ENCODE measurements around the gene PSTPIP2. TPM values are rescaled to one million over a fixed set of nuclear protein-coding genes. Genes with fewer than 3 reads are reported as not detected.

Gene PSTPIP2
- total and polyA plus RNA-seq, 9 of the 15 experiments (the other 6 are each of a cell fraction or from before 2014, with no cell fraction given): 14.0 to 45.7 (median 27.1) TPM

DNA sequence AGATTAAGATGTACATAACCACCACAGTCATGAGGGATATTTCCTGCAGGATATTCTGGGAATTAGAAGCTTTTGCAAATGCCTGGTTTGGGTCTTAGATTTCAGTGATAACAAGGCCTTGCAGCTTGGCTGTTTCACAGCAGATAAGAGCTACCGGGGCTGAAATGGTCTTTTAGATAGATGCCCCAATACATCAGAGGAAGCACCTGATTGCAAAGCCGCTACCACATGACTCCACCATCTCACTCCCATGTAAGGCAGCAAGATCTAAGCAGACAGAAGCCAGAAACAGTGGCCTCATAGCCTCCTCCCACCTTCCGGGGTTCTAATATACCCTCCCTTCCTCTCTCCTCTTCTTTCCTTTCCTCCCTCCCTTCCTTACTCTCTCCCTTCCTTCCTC lies 73.8 kb downstream of the PSTPIP2 start (continued):
- TF ChIP-seq ZNF57 (CRISPR knock-in tag; IDR thresholded peaks at IDR 0.05) (no peak), SNIP1 (IDR thresholded peaks at IDR 0.05; ENCODE audit: low read depth) (no peak), TAF1 (IDR thresholded peaks at IDR 0.05; ENCODE audit: control insufficient read depth, extremely low read depth, insufficient read depth, low read length, severe bottlenecking) (no peak), ZFP1 (CRISPR knock-in tag; IDR thresholded peaks at IDR 0.05) (no peak), ZNF408 (CRISPR knock-in tag; IDR thresholded peaks at IDR 0.05; ENCODE audit: low read depth) (no peak), ZNF282 (CRISPR knock-in tag; IDR thresholded peaks at IDR 0.05) (no peak), IRF1 (CRISPR knock-in tag; IDR thresholded peaks at IDR 0.05; ENCODE audit: borderline replicate concordance) (no peak), SOX6 (IDR thresholded peaks at IDR 0.05) (0 out of 2 replicates have a peak, but pooled peaks have one; percentile 13), TEAD1 (CRISPR knock-in tag; IDR thresholded peaks at IDR 0.05) (no peak), KLF16 (IDR thresholded peaks at IDR 0.05) (peak; percentile 51; the same call in 1 of the 2 replicates), THAP7 (CRISPR knock-in tag; IDR thresholded peaks at IDR 0.05) (no peak), NBN (IDR thresholded peaks at IDR 0.05; ENCODE audit: low read depth) (no peak), NONO (IDR thresholded peaks at IDR 0.05; ENCODE audit: low read depth in 2 of 2, low read length in 1 of 2) (no peak), USF2 (CRISPR knock-in tag; IDR thresholded peaks at IDR 0.05) (0 out of 2 replicates have a peak, but pooled peaks have one; percentile 11), MAFF (IDR thresholded peaks at IDR 0.05; ENCODE audit: low read length) (no peak), SMARCB1 (IDR thresholded peaks at IDR 0.05; ENCODE audit: insufficient read length, low read depth) (no peak), GTF2F1 (IDR thresholded peaks at IDR 0.05; ENCODE audit: low read depth, low read length) (no peak), CBFB (CRISPR knock-in tag; IDR thresholded peaks at IDR 0.05) (no peak), CCAR2 (IDR thresholded peaks at IDR 0.05; ENCODE audit: low read depth, low read length) (no peak), SMAD1 (IDR thresholded peaks at IDR 0.05; ENCODE audit: low read depth, low read length, partially characterized antibody) (no peak), PTTG1 (tag; IDR thresholded peaks at IDR 0.05; ENCODE audit: low read depth) (no peak), MTA1 (IDR thresholded peaks at IDR 0.05; ENCODE audit: borderline replicate concordance) (no peak), COPS2 (conservative IDR thresholded peaks at IDR 0.05) (no peak)
- TF ChIP-seq, protein P1, sequence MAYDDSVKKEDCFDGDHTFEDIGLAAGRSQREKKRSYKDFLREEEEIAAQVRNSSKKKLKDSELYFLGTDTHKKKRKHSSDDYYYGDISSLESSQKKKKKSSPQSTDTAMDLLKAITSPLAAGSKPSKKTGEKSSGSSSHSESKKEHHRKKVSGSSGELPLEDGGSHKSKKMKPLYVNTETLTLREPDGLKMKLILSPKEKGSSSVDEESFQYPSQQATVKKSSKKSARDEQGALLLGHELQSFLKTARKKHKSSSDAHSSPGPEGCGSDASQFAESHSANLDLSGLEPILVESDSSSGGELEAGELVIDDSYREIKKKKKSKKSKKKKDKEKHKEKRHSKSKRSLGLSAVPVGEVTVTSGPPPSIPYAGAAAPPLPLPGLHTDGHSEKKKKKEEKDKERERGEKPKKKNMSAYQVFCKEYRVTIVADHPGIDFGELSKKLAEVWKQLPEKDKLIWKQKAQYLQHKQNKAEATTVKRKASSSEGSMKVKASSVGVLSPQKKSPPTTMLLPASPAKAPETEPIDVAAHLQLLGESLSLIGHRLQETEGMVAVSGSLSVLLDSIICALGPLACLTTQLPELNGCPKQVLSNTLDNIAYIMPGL (CRISPR knock-in tag; IDR thresholded peaks at IDR 0.05): no peak
- TF ChIP-seq, protein P2, sequence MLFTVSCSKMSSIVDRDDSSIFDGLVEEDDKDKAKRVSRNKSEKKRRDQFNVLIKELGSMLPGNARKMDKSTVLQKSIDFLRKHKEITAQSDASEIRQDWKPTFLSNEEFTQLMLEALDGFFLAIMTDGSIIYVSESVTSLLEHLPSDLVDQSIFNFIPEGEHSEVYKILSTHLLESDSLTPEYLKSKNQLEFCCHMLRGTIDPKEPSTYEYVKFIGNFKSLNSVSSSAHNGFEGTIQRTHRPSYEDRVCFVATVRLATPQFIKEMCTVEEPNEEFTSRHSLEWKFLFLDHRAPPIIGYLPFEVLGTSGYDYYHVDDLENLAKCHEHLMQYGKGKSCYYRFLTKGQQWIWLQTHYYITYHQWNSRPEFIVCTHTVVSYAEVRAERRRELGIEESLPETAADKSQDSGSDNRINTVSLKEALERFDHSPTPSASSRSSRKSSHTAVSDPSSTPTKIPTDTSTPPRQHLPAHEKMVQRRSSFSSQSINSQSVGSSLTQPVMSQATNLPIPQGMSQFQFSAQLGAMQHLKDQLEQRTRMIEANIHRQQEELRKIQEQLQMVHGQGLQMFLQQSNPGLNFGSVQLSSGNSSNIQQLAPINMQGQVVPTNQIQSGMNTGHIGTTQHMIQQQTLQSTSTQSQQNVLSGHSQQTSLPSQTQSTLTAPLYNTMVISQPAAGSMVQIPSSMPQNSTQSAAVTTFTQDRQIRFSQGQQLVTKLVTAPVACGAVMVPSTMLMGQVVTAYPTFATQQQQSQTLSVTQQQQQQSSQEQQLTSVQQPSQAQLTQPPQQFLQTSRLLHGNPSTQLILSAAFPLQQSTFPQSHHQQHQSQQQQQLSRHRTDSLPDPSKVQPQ (CRISPR knock-in tag; IDR thresholded peaks at IDR 0.05; ENCODE audit: borderline replicate concordance): no peak
